NCI-H748 (cell line): ENCODE results near the gene PTPRO.

Experiments
- DNase-seq: peaks from one replicate; lab custom pipeline; 2025; ENCODE audit not compliant: unreplicated experiment; lab: John Stamatoyannopoulos, UW

PTPRO gene

GRCh38 chr12:15443611-15444010 is 121.3 kb downstream of the PTPRO start:
- peak; percentile 48 for DNase-seq

GRCh38 chr12:15444523-15444922 is 122.2 kb downstream of the PTPRO start:
- peak; percentile 79 for DNase-seq

- no peak for DNase-seq
Measured at GRCh38 chr12:15446807-15447206, 124.5 kb downstream of the PTPRO start.

- no peak for DNase-seq
Measured at GRCh38 chr12:15453613-15454012, 131.3 kb downstream of the PTPRO start.

GRCh38 chr12:15458008-15458407 is 135.7 kb downstream of the PTPRO start:
- DNase-seq: no peak

- peak; percentile 2 for DNase-seq
Measured at GRCh38 chr12:15468911-15469310, 146.6 kb downstream of the PTPRO start.

GRCh38 chr12:15469356-15469755 is 147.0 kb downstream of the PTPRO start:
- DNase-seq: peak; percentile 82

- DNase-seq: peak; percentile 29
Measured at GRCh38 chr12:15472036-15472435, 149.7 kb downstream of the PTPRO start.

- DNase-seq: no peak
Measured at GRCh38 chr12:15474766-15475165, 152.5 kb downstream of the PTPRO start.

GRCh38 chr12:15477761-15478160 is 155.5 kb downstream of the PTPRO start:
- DNase-seq: peak; percentile 4

GRCh38 chr12:15481846-15482245 is 159.5 kb downstream of the PTPRO start:
- DNase-seq: no peak

GRCh38 chr12:15485466-15485865 is 163.2 kb downstream of the PTPRO start:
- DNase-seq: no peak

GRCh38 chr12:15486859-15487258 is 164.6 kb downstream of the PTPRO start:
- DNase-seq: no peak

GRCh38 chr12:15488481-15488880 is 166.2 kb downstream of the PTPRO start:
- DNase-seq: no peak

GRCh38 chr12:15494329-15495046 is 172.2 kb downstream of the PTPRO start:
- no peak for DNase-seq

- DNase-seq: no peak
Measured at GRCh38 chr12:15495746-15496145, 173.4 kb downstream of the PTPRO start.

- DNase-seq: no peak
Measured at GRCh38 chr12:15496738-15497137, 174.4 kb downstream of the PTPRO start.

GRCh38 chr12:15497671-15498292 is 175.5 kb downstream of the PTPRO start:
- DNase-seq: no peak

- no peak for DNase-seq
Measured at GRCh38 chr12:15502211-15502610, 179.9 kb downstream of the PTPRO start.

- DNase-seq: no peak
Measured at GRCh38 chr12:15505616-15506015, 183.3 kb downstream of the PTPRO start.

GRCh38 chr12:15515010-15515409 is 192.7 kb downstream of the PTPRO start:
- no peak for DNase-seq

GRCh38 chr12:15520083-15520482 is 197.8 kb downstream of the PTPRO start:
- DNase-seq: peak; percentile 77

- DNase-seq: no peak
Measured at GRCh38 chr12:15520844-15521243, 198.5 kb downstream of the PTPRO start.
